Parietal lobe (tissue), 1 donor: ENCODE data around the gene YEATS2. TPM values are rescaled to one million over a fixed set of nuclear protein-coding genes. Genes with fewer than 3 reads are reported as not detected.

ENCODE experiments used
- total RNA-seq: library from RNA; depleted of rRNA; stranded (reverse); fragments of >200 nt; gene quantifications from one replicate; pipeline ENCODE4 v1.2.3, GENCODE V29; 2014

The YEATS2 gene
- total RNA-seq, result 133 TPM

DNA sequence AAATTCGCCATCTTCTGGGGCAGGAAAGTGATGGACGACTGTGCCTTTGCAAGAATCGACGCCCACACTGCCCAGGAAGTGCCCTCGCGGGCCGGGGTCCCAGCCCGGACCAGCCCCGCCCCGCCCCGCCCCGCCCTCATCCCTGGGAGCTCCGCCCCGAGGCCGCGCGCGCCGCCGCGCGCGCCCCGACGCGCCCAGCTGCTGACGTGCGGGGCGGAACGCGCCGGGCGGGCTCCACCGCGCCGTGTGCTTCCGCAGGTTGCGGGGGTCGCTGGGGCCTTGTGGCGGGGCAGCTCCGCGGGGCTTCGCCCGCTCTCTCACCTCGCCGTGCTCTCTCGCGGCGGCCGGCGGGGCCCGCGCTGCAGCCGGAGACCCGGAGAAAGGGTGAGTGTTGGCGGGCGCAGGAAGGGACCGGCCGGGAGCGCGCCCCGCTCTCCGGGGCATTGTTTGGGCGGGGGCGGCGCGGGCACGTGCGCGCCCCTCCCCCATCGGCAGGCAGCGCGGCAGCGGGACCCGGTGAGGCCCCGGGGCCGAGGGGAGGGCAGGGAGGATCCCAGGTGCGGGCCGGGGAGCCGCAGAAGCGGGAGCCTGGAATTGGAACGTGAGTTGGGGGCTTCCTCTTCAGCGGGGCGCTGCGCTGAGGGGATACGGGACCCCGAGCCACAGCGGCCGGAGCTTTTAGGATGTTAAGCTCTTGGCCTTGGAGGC is at the start of gene YEATS2:
Gene YEATS2, plus strand, starts transcription at position 188 of the 708 bp plus-strand sequence. CDS start 17,366 bp downstream, outside the sequence.

GRCh38 chr3:183825456-183826161 is 128.0 kb downstream of the YEATS2 start, which contains the start of gene MAP6D1:
TSS of gene MAP6D1 (minus strand) at chr3:183825577. CDS start at chr3:183825547, 30 bp downstream.

Other genes with a start within 250 kb of the YEATS2 start
- 0.63 TPM for gene KLHL6, start 142.1 kb upstream of the YEATS2 start, total RNA-seq
- 203 TPM for gene KLHL24, start 62.2 kb upstream of the YEATS2 start, total RNA-seq
- gene MAP6D1, start 127.8 kb downstream of the YEATS2 start, total RNA-seq, result 5.6 TPM
- 21.6 TPM for gene PARL, start 187.1 kb downstream of the YEATS2 start, total RNA-seq